IPS DF 4.7 (cell line): ENCODE results near the gene GPR78.

Experiments
- DNase-seq: peaks from one replicate; pipeline ENCODE4 v3.0.0-alpha.2; 2013; ENCODE audit warnings: low spot score; ENCODE audit errors: extremely low read depth

Gene GPR78

DNA sequence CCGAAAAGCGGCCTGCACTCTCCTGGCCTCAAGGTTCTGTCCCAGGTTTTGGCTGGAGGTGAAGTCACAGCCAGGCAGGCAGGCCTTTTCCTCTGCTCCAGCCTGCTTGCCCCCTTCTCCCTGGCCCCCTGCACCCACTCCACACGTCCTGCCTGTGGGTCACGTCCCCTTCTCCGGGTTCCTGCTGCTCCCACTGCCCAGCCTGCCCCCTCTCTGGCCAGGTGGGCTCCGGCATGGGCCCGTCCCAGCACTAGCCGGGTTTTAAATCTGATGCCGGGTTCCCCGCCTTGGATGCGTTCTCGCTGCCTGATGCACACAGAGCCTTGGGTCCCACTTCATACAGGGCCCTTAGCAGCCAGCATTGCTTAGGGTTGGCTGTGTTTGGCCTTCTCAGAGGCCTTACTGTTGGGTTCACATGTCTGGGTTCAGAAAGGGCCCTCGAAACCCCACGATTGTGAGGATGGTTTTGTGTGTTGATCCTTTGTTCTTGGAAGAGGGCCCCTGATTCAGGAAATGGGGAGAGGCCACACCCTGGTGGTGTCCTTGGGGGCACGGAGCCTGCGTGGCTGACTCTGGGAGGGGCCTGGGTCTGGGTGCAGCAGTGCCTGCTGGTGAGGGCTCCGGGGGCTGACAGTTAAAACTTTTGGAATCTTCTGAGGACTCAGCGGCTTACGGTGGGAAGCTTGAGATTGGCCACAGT, 18.3 kb downstream of the GPR78 start:
- no peak for DNase-seq

DNA sequence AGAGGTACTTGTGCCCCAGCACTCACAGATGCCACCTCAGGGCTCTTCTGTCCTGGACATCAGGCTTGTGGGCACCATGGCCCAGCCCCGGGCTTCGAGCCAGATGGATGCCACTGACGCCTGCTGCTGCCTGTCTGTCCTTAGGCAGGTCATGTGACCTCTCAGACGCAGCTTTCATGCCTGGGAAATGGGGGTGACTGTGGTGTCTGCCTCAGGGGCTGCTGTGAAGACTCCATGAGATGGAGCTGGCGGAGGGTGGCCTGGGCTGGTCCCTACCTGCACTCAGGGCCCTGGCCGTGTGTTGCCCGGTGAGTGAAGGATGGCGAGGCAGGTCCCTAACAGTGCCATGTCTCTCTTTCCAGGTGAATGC, 18.9 kb downstream of the GPR78 start:
- DNase-seq = no peak

- DNase-seq = no peak
Observed at GRCh38 chr4:8599657-8600056, 19.5 kb downstream of the GPR78 start.

DNA sequence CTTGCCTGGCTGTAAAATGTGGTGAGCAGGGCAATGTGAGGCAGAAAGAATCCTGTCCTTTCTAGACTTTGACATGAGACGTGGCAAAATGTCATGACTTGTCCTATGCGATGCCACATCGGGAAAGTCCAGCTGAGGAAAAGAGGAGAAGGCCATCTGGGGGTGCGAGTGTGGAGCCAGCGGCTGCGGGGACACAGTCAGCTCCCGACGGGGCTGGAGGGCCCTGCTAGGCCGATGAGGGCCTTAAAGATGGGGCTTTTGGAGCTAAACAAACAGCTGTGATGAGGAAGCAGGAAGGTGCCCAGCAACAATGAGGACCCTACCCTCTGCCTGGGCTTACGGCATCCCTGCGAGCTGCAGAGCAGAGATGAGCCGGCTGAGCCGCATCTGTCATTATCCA, 20.1 kb downstream of the GPR78 start:
- DNase-seq = no peak

- no peak for DNase-seq
Observed at GRCh38 chr4:8600686-8601085, 20.5 kb downstream of the GPR78 start.

DNA sequence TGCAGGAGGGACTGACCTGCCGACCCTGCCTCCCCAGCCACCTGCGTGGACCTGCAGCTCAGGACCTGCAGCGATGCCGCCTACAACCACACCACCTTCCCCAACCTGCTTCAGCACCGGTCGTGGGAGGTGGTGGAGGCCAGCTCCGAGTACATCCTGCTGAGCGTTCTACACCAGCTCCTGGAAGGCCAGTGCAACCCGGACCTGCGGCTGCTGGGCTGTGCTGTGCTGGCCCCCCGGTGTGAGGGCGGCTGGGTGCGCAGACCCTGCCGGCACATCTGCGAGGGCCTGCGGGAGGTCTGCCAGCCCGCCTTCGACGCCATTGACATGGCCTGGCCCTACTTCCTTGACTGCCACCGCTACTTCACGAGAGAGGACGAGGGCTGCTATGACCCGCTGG, 20.9 kb downstream of the GPR78 start:
- DNase-seq = no peak

- DNase-seq = no peak
Observed at GRCh38 chr4:8601556-8601955, 21.4 kb downstream of the GPR78 start.

- DNase-seq = no peak
Observed at GRCh38 chr4:8602686-8603430, 22.7 kb downstream of the GPR78 start.

GRCh38 chr4:8603931-8604330, 23.7 kb downstream of the GPR78 start:
- DNase-seq = no peak

GRCh38 chr4:8605289-8605688, 25.1 kb downstream of the GPR78 start:
- DNase-seq = no peak

GRCh38 chr4:8606476-8606875, 26.3 kb downstream of the GPR78 start:
- no peak for DNase-seq

DNA sequence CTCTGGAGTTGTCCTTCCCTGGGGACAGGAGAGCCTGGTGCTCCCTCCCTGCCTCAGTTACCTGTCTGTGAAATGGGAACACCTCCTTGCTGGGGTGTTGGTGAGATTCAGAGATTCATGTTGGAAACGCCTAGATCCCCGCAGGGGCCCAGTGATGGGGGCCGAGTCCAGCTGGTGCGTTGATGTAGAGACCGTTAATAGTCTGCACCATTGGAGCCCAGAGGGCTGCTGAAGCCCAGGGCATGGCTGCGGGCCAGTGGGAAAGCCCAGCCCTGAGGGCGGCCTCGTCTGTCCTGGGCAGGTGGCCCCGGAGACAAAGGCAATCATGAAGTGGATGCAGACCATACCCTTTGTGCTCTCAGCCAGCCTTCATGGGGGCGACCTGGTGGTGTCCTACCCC, 26.8 kb downstream of the GPR78 start:
- DNase-seq = no peak

- no peak for DNase-seq
Observed at GRCh38 chr4:8607603-8608481, 27.6 kb downstream of the GPR78 start.

DNA sequence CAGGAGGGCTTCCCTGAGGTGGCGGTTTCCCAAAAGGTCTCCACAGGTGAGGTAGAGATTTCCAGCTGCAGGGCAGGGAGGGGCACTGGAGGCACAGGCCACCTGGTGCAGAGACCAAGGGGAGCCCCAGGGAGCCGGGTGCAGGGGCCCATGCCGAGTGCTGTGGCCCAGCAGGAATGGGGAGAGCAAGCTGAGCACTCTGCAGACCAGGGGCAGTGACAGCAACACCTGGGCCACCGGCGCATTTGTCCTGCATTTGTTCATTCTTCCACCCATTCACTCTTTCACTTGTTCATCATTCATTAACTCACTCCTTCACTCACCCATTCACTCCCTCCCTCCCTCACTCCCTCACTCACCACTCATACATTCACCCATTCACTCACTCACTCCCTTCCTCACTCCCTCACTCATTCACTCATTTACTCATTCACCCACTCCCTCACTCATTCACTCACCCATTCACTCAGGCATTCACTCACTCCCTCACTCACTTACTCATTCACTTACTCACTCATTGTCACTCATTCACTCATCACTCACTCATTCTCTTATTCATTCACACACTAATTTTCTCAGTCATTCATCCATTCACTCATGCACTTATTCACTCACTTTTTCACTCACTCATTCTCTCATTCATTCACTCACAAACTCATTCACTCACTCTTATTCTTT, 28.7 kb downstream of the GPR78 start:
- DNase-seq = no peak

GRCh38 chr4:8609406-8609805, 29.2 kb downstream of the GPR78 start:
- no peak for DNase-seq

DNA sequence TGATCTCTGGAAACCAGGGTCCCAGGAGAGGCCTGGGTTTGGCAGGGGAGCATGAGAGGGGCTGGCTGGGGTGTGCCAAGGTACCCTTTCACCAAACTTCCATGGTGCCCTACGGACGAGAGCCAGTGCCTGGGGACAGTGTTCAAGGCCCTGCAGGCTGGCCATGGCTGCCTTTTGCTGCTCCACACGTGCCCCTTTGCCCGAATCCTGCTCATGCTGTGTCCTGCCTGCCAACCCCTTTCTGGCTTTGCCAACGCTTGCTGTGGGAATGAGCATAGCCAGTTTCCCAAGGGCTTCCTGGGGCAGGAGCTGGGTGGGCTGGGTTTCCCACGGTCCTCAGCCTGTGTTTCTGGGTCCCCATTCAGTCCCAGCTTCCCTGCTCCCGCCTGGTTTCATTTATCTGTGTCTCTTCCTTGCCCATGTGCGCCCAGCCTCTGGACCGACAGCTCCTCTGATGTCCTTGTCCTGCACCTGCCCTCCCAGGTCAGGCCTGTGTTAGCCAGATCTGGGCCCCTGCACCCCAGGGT, 29.7 kb downstream of the GPR78 start:
- DNase-seq = no peak

- no peak for DNase-seq
Observed at GRCh38 chr4:8610858-8611616, 30.8 kb downstream of the GPR78 start.

- no peak for DNase-seq
Observed at GRCh38 chr4:8612646-8613045, 32.5 kb downstream of the GPR78 start.

- no peak for DNase-seq
Observed at GRCh38 chr4:8613421-8614364, 33.5 kb downstream of the GPR78 start.
